Keratinocyte (primary cell): Measurements from ENCODE around the gene ERBB4. TPM values are rescaled to one million over a fixed set of nuclear protein-coding genes. Genes with fewer than 3 reads are reported as not detected.

Source experiments
- DNase-seq: peaks from one replicate; pipeline ENCODE4 v3.0.0-alpha.2; 2011; ENCODE audit warnings: low read depth, missing footprints, low spot score
- FAIRE-seq: peaks from 2 replicates; lab custom pipeline; 2011; peaks lifted over from hg19 to GRCh38; lab: Jason Lieb, UNC
- H2AFZ ChIP-seq: 2 replicates; pipeline ENCODE4 v1.6.0; 2012; ENCODE audit warnings: low read length, control low read depth, inconsistent platforms; ENCODE audit not compliant: control insufficient read depth
- H3K27ac ChIP-seq: 2 replicates; pipeline ENCODE4 v1.5.1; 2011; ENCODE audit warnings: low read length; ENCODE audit not compliant: control insufficient read depth, insufficient read depth
- H3K27me3 ChIP-seq: 3 replicates; pipeline ENCODE4 v1.6.0; 2011; ENCODE audit warnings: low read length; ENCODE audit not compliant: control insufficient read depth, insufficient read depth; ENCODE audit errors: extremely low read depth
- H3K36me3 ChIP-seq, 2 experiments: 2 replicates in 1 of 2; 3 replicates in 1 of 2; pipeline ENCODE4 v1.5.1; 2011; ENCODE audit warnings: low read length in 2 of 2, mild to moderate bottlenecking in 1 of 2; ENCODE audit not compliant: control insufficient read depth in 2 of 2, insufficient read depth in 2 of 2; ENCODE audit errors: extremely low read depth in 1 of 2
- H3K4me1 ChIP-seq: 3 replicates; pipeline ENCODE4 v1.5.1; 2011; ENCODE audit warnings: low read length; ENCODE audit not compliant: control insufficient read depth, insufficient read depth; ENCODE audit errors: extremely low read depth
- H3K4me2 ChIP-seq: 3 replicates; pipeline ENCODE4 v1.6.0; 2011; ENCODE audit warnings: low read depth, low read length; ENCODE audit not compliant: control insufficient read depth, insufficient read depth; ENCODE audit errors: extremely low read depth
- H3K4me3 ChIP-seq, 3 experiments: fragments of 200-600 bp in 1 of 3; sonication (generic) in 1 of 3; 2 replicates in 2 of 3; 3 replicates in 1 of 3; pipeline ENCODE4 v1.5.1; 2011 to 2016; ENCODE audit warnings: low read length in 3 of 3, mild to moderate bottlenecking in 3 of 3, control low read depth in 2 of 3, inconsistent platforms in 1 of 3, low read depth in 1 of 3, mixed read lengths in 1 of 3, mixed run types in 1 of 3, moderate library complexity in 1 of 3; ENCODE audit not compliant: control insufficient read depth in 2 of 3, insufficient read depth in 2 of 3; ENCODE audit errors: extremely low read depth in 1 of 3
- H3K79me2 ChIP-seq: 2 replicates; pipeline ENCODE4 v1.6.0; 2012; ENCODE audit warnings: low read length; ENCODE audit not compliant: control insufficient read depth, insufficient read depth
- H3K9ac ChIP-seq: 3 replicates; pipeline ENCODE4 v1.6.0; 2011; ENCODE audit warnings: low read length; ENCODE audit not compliant: control insufficient read depth, insufficient read depth; ENCODE audit errors: extremely low read depth
- H3K9me1 ChIP-seq: 3 replicates; pipeline ENCODE4 v1.6.0; 2011; ENCODE audit warnings: low read length; ENCODE audit not compliant: control insufficient read depth, insufficient read depth; ENCODE audit errors: extremely low read depth
- H3K9me3 ChIP-seq: 2 replicates; pipeline ENCODE4 v1.5.1; 2012; ENCODE audit warnings: low read depth, low read length; ENCODE audit not compliant: control insufficient read depth
- H4K20me1 ChIP-seq: 3 replicates; pipeline ENCODE4 v1.6.0; 2011; ENCODE audit warnings: low read length; ENCODE audit not compliant: control insufficient read depth, insufficient read depth; ENCODE audit errors: extremely low read depth
- EZH2 ChIP-seq: IDR thresholded peaks from one replicate; pipeline ENCODE4 v1.6.1; 2012; ENCODE audit warnings: inconsistent platforms, mild to moderate bottlenecking, low read length, moderate library complexity
- dilution Hi-C: fragments of 300-500 bp; cut with MboI; formaldehyde crosslinking; loops from one replicate; pipeline ENCODE4 v1.7.0; 2020; ENCODE audit warnings: low sequenced_read_pairs; ENCODE audit not compliant: extremely low pct_ligation_motif_present
- polyA plus RNA-seq, 5 experiments: library from polyadenylated mRNA; depleted of rRNA in 3 of 5; stranded (reverse) in 3 of 5; stranded (forward) in 1 of 5; unstranded in 1 of 5; fragments of >200 nt; gene quantifications; 1 replicate in 1 of 5; 2 replicates in 3 of 5; 3 replicates in 1 of 5; pipeline versions ENCODE4 v1.2.1 to v1.2.3, GENCODE V29; 2011 to 2012; ENCODE audit warnings: missing spikeins in 2 of 5, low read depth in 1 of 5, low replicate concordance in 1 of 5
- TF ChIP-seq, protein P1 (sequence below), 3 experiments: IDR thresholded peaks in 1 of 3; conservative IDR thresholded peaks in 1 of 3; optimal IDR thresholded peaks in 1 of 3; 2 replicates in 2 of 3; 3 replicates in 1 of 3; pipeline versions ENCODE3 to v1.5.1; 2011; ENCODE audit warnings: low read length in 3 of 3, mild to moderate bottlenecking in 3 of 3, moderate library complexity in 2 of 3, control low read depth in 1 of 3, inconsistent platforms in 1 of 3; ENCODE audit not compliant: insufficient read depth in 2 of 3; ENCODE audit errors: extremely low read depth in 1 of 3

ERBB4 gene
- polyA plus RNA-seq, 1 donor (not counting 4 experiments of a cell fraction or from before 2014, with no cell fraction given): 0.01 TPM

DNA sequence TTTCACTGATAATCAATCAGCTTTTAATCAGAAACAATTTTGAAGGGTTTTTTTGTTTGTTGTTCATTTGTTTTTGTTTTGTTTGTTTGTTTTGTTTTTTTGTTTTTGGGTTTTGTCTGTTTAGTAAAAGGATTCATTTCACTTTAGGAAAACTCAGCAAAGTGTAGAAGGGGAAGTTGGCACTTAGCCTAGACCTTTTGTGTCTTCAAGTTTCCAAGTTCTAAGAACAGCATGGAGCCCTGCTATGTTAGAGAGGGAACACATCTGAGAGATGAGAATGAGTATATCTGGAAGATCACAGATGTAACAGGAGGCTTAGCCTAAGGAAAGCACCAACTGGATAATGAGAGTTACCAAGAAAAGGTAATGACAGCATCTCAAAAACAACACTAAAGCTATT, 501.5 kb downstream of the ERBB4 start:
- no peak overlapping the region for H3K4me2 ChIP-seq
- DNase-seq: no peak
- H3K4me3 ChIP-seq: no peak overlapping the region
- TF ChIP-seq, protein P1, sequence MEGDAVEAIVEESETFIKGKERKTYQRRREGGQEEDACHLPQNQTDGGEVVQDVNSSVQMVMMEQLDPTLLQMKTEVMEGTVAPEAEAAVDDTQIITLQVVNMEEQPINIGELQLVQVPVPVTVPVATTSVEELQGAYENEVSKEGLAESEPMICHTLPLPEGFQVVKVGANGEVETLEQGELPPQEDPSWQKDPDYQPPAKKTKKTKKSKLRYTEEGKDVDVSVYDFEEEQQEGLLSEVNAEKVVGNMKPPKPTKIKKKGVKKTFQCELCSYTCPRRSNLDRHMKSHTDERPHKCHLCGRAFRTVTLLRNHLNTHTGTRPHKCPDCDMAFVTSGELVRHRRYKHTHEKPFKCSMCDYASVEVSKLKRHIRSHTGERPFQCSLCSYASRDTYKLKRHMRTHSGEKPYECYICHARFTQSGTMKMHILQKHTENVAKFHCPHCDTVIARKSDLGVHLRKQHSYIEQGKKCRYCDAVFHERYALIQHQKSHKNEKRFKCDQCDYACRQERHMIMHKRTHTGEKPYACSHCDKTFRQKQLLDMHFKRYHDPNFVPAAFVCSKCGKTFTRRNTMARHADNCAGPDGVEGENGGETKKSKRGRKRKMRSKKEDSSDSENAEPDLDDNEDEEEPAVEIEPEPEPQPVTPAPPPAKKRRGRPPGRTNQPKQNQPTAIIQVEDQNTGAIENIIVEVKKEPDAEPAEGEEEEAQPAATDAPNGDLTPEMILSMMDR (optimal IDR thresholded peaks at IDR 0.05 in 1 of 3, IDR thresholded peaks at IDR 0.05 in 1 of 3, conservative IDR thresholded peaks at IDR 0.05 in 1 of 3; ENCODE audit: extremely low read depth in 1 of 3, insufficient read depth in 2 of 3, low read length in 3 of 3): no peak
- TF ChIP-seq EZH2: no peak
- H3K9ac ChIP-seq: no peak overlapping the region
- no peak overlapping the region for H3K27ac ChIP-seq
- no peak for FAIRE-seq
- no peaks in the 10 kb centered on the region for H3K27me3 ChIP-seq
- no peaks in the 10 kb centered on the region for H4K20me1 ChIP-seq
- dilution Hi-C loops: no loop called here
- H2AFZ ChIP-seq: no peak overlapping the region
- no peaks in the 10 kb centered on the region for H3K36me3 ChIP-seq
- H3K4me1 ChIP-seq: no peaks in the 10 kb centered on the region
- no peaks in the 10 kb centered on the region for H3K9me3 ChIP-seq
- H3K79me2 ChIP-seq: no peaks in the 10 kb centered on the region
- H3K9me1 ChIP-seq: no peaks in the 10 kb centered on the region

DNA sequence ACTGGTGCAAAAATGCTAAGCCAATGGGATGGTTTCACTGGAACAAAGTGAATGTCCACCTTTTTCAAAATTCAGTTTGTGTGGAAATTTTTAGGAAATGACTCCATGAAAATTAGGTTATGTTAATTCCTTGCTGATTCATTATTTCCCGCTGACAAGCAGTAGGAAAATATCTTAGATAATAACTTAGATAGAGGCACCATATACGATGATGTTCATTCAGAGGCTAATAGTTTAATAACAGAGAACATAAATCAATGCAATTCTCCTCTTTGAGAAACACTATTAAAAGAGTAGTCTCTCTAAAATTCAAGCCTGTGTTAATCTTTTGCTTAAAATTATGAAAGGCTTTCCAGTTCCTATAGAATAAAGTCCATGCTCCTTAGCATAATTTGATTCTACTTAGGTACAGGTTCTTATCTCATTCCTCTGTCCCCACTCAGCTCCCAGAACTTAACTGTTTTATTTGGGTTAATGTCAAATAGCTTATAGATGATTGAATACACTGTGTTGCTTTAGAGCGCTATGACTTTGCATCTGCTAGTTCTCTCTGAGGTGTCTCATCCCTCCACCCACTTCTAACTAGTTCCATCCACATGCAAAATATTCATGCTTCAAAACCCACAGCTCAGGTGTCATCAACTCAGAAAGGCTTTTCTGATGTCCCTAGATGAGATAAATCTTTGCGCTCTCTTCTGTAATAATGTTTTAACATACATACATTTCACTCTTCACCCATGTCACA, 503.6 kb downstream of the ERBB4 start:
- TF ChIP-seq EZH2: no peak
- TF ChIP-seq, protein P1 (optimal IDR thresholded peaks at IDR 0.05 in 1 of 3, IDR thresholded peaks at IDR 0.05 in 1 of 3, conservative IDR thresholded peaks at IDR 0.05 in 1 of 3; ENCODE audit: extremely low read depth in 1 of 3, insufficient read depth in 2 of 3, low read length in 3 of 3): no peak
- Histone ChIP-seq H4K20me1 (no peaks in the 10 kb centered on the region), H3K27ac (no peak overlapping the region), H3K36me3 (no peaks in the 10 kb centered on the region), H3K4me1 (no peaks in the 10 kb centered on the region), H3K4me2 (no peak overlapping the region), H3K4me3 (no peak overlapping the region), H3K9me1 (no peaks in the 10 kb centered on the region), H3K9me3 (no peaks in the 10 kb centered on the region), H2AFZ (no peak overlapping the region), H3K79me2 (no peaks in the 10 kb centered on the region), H3K9ac (no peak overlapping the region), H3K27me3 (no peaks in the 10 kb centered on the region)
- DNase-seq (no peak), FAIRE-seq (no peak)
- dilution Hi-C loops: no loop called here
